H9 (cell line): ENCODE data around the gene DYRK1B. TPM values are rescaled to one million over a fixed set of nuclear protein-coding genes. Genes with fewer than 3 reads are reported as not detected.

Experiments used
- DNase-seq: peaks from one replicate; pipeline ENCODE4 v3.0.0-alpha.2; 2017
- H2AFZ ChIP-seq: one replicate; pipeline ENCODE4 v1.6.1; 2013; ENCODE audit warnings: mild to moderate bottlenecking, low read length, control low read depth, moderate library complexity
- H2AK5ac ChIP-seq: 2 replicates; pipeline ENCODE4 v1.6.1; 2013; ENCODE audit warnings: low read length, control low read depth, mixed read lengths; ENCODE audit not compliant: insufficient read length
- H2BK120ac ChIP-seq: one replicate; pipeline ENCODE4 v1.6.1; 2013; ENCODE audit warnings: low read depth, mild to moderate bottlenecking, low read length, control low read depth, inconsistent platforms; ENCODE audit not compliant: poor library complexity, severe bottlenecking
- H2BK12ac ChIP-seq: 2 replicates; pipeline ENCODE4 v1.6.1; 2013; ENCODE audit warnings: low read length, control low read depth, mixed read lengths, low read depth; ENCODE audit not compliant: insufficient read length
- H2BK15ac ChIP-seq: 2 replicates; pipeline ENCODE4 v1.6.1; 2013; ENCODE audit warnings: low read depth, low read length, control low read depth
- H2BK20ac ChIP-seq: one replicate; pipeline ENCODE4 v1.6.1; 2013; ENCODE audit warnings: low read depth, mild to moderate bottlenecking, low read length, control low read depth, inconsistent platforms; ENCODE audit not compliant: poor library complexity, severe bottlenecking
- H2BK5ac ChIP-seq: 2 replicates; pipeline ENCODE4 v1.6.1; 2013; ENCODE audit warnings: low read length, control low read depth, mixed read lengths; ENCODE audit not compliant: insufficient read length
- H3K14ac ChIP-seq: 2 replicates; pipeline ENCODE4 v1.6.1; 2013; ENCODE audit warnings: low read length, control low read depth; ENCODE audit not compliant: insufficient read depth
- H3K18ac ChIP-seq: 2 replicates; pipeline ENCODE4 v1.6.1; 2013; ENCODE audit warnings: low read depth, mild to moderate bottlenecking, mixed read lengths, low read length, control low read depth; ENCODE audit not compliant: insufficient read length
- H3K23ac ChIP-seq: 2 replicates; pipeline ENCODE4 v1.6.1; 2013; ENCODE audit warnings: low read length, control low read depth, mixed read lengths, low read depth; ENCODE audit not compliant: insufficient read length
- H3K23me2 ChIP-seq: 2 replicates; pipeline ENCODE4 v1.6.1; 2013; ENCODE audit warnings: low read depth, mild to moderate bottlenecking, mixed read lengths, low read length, control low read depth; ENCODE audit not compliant: insufficient read length, poor library complexity, severe bottlenecking
- H3K27ac ChIP-seq: 2 replicates; pipeline ENCODE4 v1.5.1; 2013; ENCODE audit warnings: low read length, control low read depth, mixed read lengths, low read depth; ENCODE audit not compliant: insufficient read length
- H3K27me3 ChIP-seq: 2 replicates; pipeline ENCODE4 v1.6.1; 2013; ENCODE audit warnings: low read length, control low read depth, inconsistent platforms; ENCODE audit not compliant: insufficient read depth
- H3K4ac ChIP-seq: 2 replicates; pipeline ENCODE4 v1.6.1; 2013; ENCODE audit warnings: low read depth, mild to moderate bottlenecking, control low read depth, inconsistent platforms, low read length, moderate library complexity
- H3K4me1 ChIP-seq: 2 replicates; pipeline ENCODE4 v1.6.1; 2013; ENCODE audit warnings: low read length, control low read depth, inconsistent platforms; ENCODE audit not compliant: insufficient read depth
- H3K4me2 ChIP-seq: 2 replicates; pipeline ENCODE4 v1.6.1; 2013; ENCODE audit warnings: low read length, control low read depth, mixed read lengths; ENCODE audit not compliant: insufficient read length, insufficient read depth
- H3K56ac ChIP-seq: 2 replicates; pipeline ENCODE4 v1.6.1; 2013; ENCODE audit warnings: low read depth, mild to moderate bottlenecking, mixed read lengths, low read length, control low read depth; ENCODE audit not compliant: insufficient read length
- H3K79me1 ChIP-seq: 2 replicates; pipeline ENCODE4 v1.6.1; 2013; ENCODE audit warnings: low read depth, mild to moderate bottlenecking, moderate library complexity, low read length, control low read depth, inconsistent platforms; ENCODE audit not compliant: insufficient read depth, poor library complexity, severe bottlenecking
- H3K79me2 ChIP-seq: 2 replicates; pipeline ENCODE4 v1.6.1; 2013; ENCODE audit warnings: low read length, control low read depth, inconsistent platforms; ENCODE audit not compliant: insufficient read depth
- H3K9ac ChIP-seq: 2 replicates; pipeline ENCODE4 v1.6.1; 2013; ENCODE audit warnings: low read length, control low read depth, mixed read lengths; ENCODE audit not compliant: insufficient read length; ENCODE audit errors: extremely low read depth
- H3K9me3 ChIP-seq: one replicate; pipeline ENCODE4 v1.6.1; 2013; ENCODE audit warnings: low read depth, low read length, inconsistent platforms; ENCODE audit not compliant: control insufficient read depth
- H3T11ph ChIP-seq: one replicate; pipeline ENCODE4 v1.6.1; 2013; ENCODE audit warnings: mild to moderate bottlenecking, low read length, control low read depth, inconsistent platforms
- H4K20me1 ChIP-seq: one replicate; pipeline ENCODE4 v1.6.1; 2013; ENCODE audit not compliant: control insufficient read depth, insufficient read length, insufficient read depth
- H4K5ac ChIP-seq: 2 replicates; pipeline ENCODE4 v1.6.1; 2013; ENCODE audit warnings: low read depth, mild to moderate bottlenecking, mixed read lengths, low read length, control low read depth; ENCODE audit not compliant: insufficient read length
- H4K8ac ChIP-seq: replicated peaks from 2 replicates; pipeline ENCODE4 v1.6.1; 2013; ENCODE audit warnings: low read length, control low read depth, mixed read lengths, low read depth; ENCODE audit not compliant: insufficient read length
- H4K91ac ChIP-seq: 2 replicates; pipeline ENCODE4 v1.6.1; 2013; ENCODE audit warnings: low read depth, mild to moderate bottlenecking, moderate library complexity, mixed read lengths, low read length, control low read depth; ENCODE audit not compliant: insufficient read length
- H3K27ac Mint-ChIP-seq, 3 experiments: 2 replicates in 2 of 3; 3 replicates in 1 of 3; pipeline ENCODE4 v1.8.0; 2020 to 2021; ENCODE audit warnings: mixed read lengths in 3 of 3, mild to moderate bottlenecking in 1 of 3, moderate library complexity in 1 of 3
- H3K27me3 Mint-ChIP-seq: 2 replicates; pipeline ENCODE4 v1.8.0; 2021; ENCODE audit warnings: low read depth, mild to moderate bottlenecking, moderate library complexity, mixed read lengths
- H3K36me3 Mint-ChIP-seq, 3 experiments: 2 replicates in 2 of 3; 3 replicates in 1 of 3; pipeline ENCODE4 v1.8.0; 2020 to 2021; ENCODE audit warnings: low read depth in 3 of 3, mixed read lengths in 3 of 3; ENCODE audit not compliant: insufficient read depth in 1 of 3
- H3K4me1 Mint-ChIP-seq, 2 experiments: 2 replicates each; pipeline ENCODE4 v1.8.0; 2020; ENCODE audit warnings: mixed read lengths in 2 of 2
- H3K4me3 Mint-ChIP-seq, 2 experiments: 2 replicates in 1 of 2; 3 replicates in 1 of 2; pipeline ENCODE4 v1.8.0; 2020 to 2021; ENCODE audit warnings: mild to moderate bottlenecking in 2 of 2, mixed read lengths in 2 of 2, moderate library complexity in 1 of 2
- H3K9me3 Mint-ChIP-seq, 2 experiments: 2 replicates in 1 of 2; 3 replicates in 1 of 2; pipeline ENCODE4 v1.8.0; 2020; ENCODE audit warnings: mild to moderate bottlenecking in 2 of 2, mixed read lengths in 2 of 2, moderate library complexity in 1 of 2
- CTCF ChIP-seq: fragments of 200-600 bp; sonication (generic); conservative IDR thresholded peaks from 3 replicates; pipeline ENCODE4 v1.8.0; 2021; ENCODE audit warnings: antibody characterized with exemption, mild to moderate bottlenecking
- WGBS: extraction: QIAGEN DNeasy Blood & Tissue Kit; methylation state at CpG from one replicate; pipeline ENCODE4 v1.1.7; 2013; ENCODE audit warnings: missing lambda C conversion rate, low lambda C conversion rate, mixed read lengths; ENCODE audit not compliant: insufficient read length; ENCODE audit errors: extremely low coverage; 5-methylcytosine and 5-hydroxymethylcytosine counted together
- microRNA-seq: library from miRNA; unstranded; fragments of <30 nt; microRNA quantifications from one replicate; pipeline ENCODE4, GENCODE V29; 2020; ENCODE audit warnings: borderline microRNAs expressed
- total RNA-seq: library from RNA; stranded (reverse); gene quantifications from 2 replicates; pipeline ENCODE4 v1.2.1, GENCODE V29; 2021

The DYRK1B gene
- total RNA-seq, 1 experiment from 2014 or later, result 14.3 TPM

GRCh38 chr19:39778763-39779162 is 55.2 kb downstream of the DYRK1B start, which contains the start of gene LEUTX:
Gene LEUTX (plus strand): TSS chr19:39778854. CDS start chr19:39778921, 67 bp downstream.
- H3K4me1 Mint-ChIP-seq, result peaks cover 3 to 5% of the 10 kb centered on the region in 2 experiments; a peak in 3 of 4 replicates

More at GRCh38 chr19:39778763-39779162, 55.2 kb downstream of the DYRK1B start, which contains the start of gene LEUTX:
- H2BK12ac ChIP-seq, result no peak within 1 kb of the TSS
- H3K9ac ChIP-seq, result no peak within 1 kb of the TSS
- H3K9me3 ChIP-seq, result no peaks in the 10 kb centered on the region
- no peak within 1 kb of the TSS for H2AK5ac ChIP-seq
- H3T11ph ChIP-seq, result no peak within 1 kb of the TSS
- no peak within 1 kb of the TSS for H3K14ac ChIP-seq
- no peaks in the 10 kb centered on the region for H3K4me1 ChIP-seq
- Mint-ChIP-seq H3K27me3 (peaks cover 2% of the 10 kb centered on the region; the same call in 1 of the 2 replicates), H3K27ac (no peak within 1 kb of the TSS), H3K4me3 (no peak within 1 kb of the TSS), H3K9me3 (no peaks in the 10 kb centered on the region), H3K36me3 (no peaks in the 10 kb centered on the region)
- H2BK120ac ChIP-seq, result no peak within 1 kb of the TSS
- H4K20me1 ChIP-seq, result no peaks in the 10 kb centered on the region
- H2BK5ac ChIP-seq, result no peak within 1 kb of the TSS
- no peaks in the 10 kb centered on the region for H3K79me2 ChIP-seq
- no peak within 1 kb of the TSS for H2BK20ac ChIP-seq
- no CpG with 5 or more reads among the region's 4 CpGs for WGBS
- H4K91ac ChIP-seq, result no peak within 1 kb of the TSS
- TF ChIP-seq CTCF, result no peak
- no peak within 1 kb of the TSS for H2BK15ac ChIP-seq
- no peak within 1 kb of the TSS for H3K4ac ChIP-seq
- no peak within 1 kb of the TSS for H3K4me2 ChIP-seq
- no peak within 1 kb of the TSS for H3K18ac ChIP-seq
- no peaks in the 10 kb centered on the region for H3K79me1 ChIP-seq
- DNase-seq, result no peak
- H4K8ac ChIP-seq, result no peak within 1 kb of the TSS
- no peak within 1 kb of the TSS for H4K5ac ChIP-seq
- H2AFZ ChIP-seq, result no peak within 1 kb of the TSS
- H3K27me3 ChIP-seq, result no peaks in the 10 kb centered on the region
- no peaks in the 10 kb centered on the region for H3K23me2 ChIP-seq
- H3K56ac ChIP-seq, result no peak within 1 kb of the TSS
- no peak within 1 kb of the TSS for H3K27ac ChIP-seq
- H3K23ac ChIP-seq, result no peak within 1 kb of the TSS

Small RNAs within 50 kb of the gene (microRNA-seq; reads per million reads assigned to microRNA genes)
- not detected for gene MIR6719

Other genes with a start within 250 kb of the DYRK1B start
- gene LGALS13, start 231.6 kb downstream of the DYRK1B start, total RNA-seq, result not detected in 2 replicates
- gene LGALS16, start 178.2 kb downstream of the DYRK1B start, total RNA-seq, result not detected in 2 replicates
- gene LGALS14, start 129.7 kb downstream of the DYRK1B start, total RNA-seq, result not detected in 2 replicates
- gene CLC, start 96.1 kb downstream of the DYRK1B start, total RNA-seq, result 0.39 and 0.88 TPM in 2 replicates
- not detected in 2 replicates for gene LEUTX, start 55.3 kb downstream of the DYRK1B start, total RNA-seq
- 621 and 625 TPM in 2 replicates for gene FBL, start 12.2 kb upstream of the DYRK1B start, total RNA-seq
- 0.13 and 0.15 TPM in 2 replicates for gene FCGBP, start 100.5 kb upstream of the DYRK1B start, total RNA-seq
- gene PSMC4, start 137.0 kb upstream of the DYRK1B start, total RNA-seq, result 111 and 119 TPM in 2 replicates
- gene ZNF546, start 162.9 kb upstream of the DYRK1B start, total RNA-seq, result 1.7 and 1.8 TPM in 2 replicates
- gene ZNF780B, start 222.1 kb upstream of the DYRK1B start, total RNA-seq, result 23.3 and 31.9 TPM in 2 replicates